ENCODE results near the gene ARMH1. TPM values are rescaled to one million over a fixed set of nuclear protein-coding genes. Genes with fewer than 3 reads are reported as not detected.

ARMH1 gene
- total and polyA plus RNA-seq, 2 donors (not counting 1 experiment from before 2014, with no cell fraction given) = 10.2 to 225 TPM

DNA sequence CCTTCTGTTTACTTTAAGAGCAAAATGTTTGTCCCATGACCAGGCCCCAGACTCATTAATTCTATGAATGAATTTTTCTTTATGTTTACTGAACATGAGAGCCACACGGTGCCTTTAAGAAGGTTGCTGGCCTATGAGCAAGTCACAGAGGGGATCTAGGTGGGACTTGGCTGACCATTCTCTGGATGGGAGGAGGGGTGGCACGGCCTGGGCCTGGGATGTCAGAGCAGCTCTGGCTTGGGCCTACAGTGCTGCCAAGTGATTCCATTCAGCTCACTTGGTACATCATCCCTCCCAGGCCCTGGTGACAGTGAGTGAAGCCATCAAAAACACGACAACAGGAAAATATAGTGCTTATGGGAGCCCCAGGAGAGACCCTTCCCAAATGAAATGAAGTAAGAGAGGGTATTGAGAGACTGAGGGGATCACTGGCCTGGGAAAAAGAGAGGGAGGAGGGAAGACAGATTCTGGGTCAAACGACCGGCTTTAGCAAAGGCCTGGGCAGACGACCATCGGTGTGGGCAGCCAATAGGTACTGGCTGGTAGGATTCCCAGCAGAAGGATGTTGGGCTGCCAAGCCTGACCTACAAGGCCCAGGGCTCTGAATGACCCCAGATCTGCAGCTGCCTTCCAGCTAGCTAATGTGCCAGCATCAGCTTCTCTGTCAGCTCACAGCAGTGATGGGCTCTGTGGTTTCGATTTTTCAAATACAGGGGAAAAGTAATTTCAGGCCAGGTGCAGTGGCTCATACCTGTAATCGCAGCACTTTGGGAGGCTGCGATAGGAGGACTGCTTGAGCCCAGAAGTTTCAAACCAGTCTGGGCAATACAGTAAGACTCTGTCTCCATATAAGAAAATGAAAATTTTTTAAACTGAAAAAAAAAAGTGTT lies 3.5 kb upstream of the ARMH1 start:
- no peaks in the 10 kb centered on the region for H3K9me3 Mint-ChIP-seq (ENCODE audit: insufficient read depth)
- 95% methylated on average over 7 of the region's 10 CpGs for WGBS (ENCODE audit: insufficient coverage)
- DNase-seq = no peak
- peaks cover 35% of the 10 kb centered on the region for H3K4me1 Mint-ChIP-seq
- H3K27ac ChIP-seq (ENCODE audit: low read length in 2 of 2) = no peak overlapping the region
- intact Hi-C loops (cut with micrococcal nuclease) = loop anchor here (5.0 kb wide), 1 partner anchor 51 kb away; no protein-coding TSS in a partner anchor
- no peak for ATAC-seq (ENCODE audit: low read depth)
- H3K4me3 Mint-ChIP-seq = no peak overlapping the region
- peaks cover 2% of the 10 kb centered on the region for H3K79me2 ChIP-seq (ENCODE audit: control insufficient read depth, insufficient read depth, low read length)
- TF ChIP-seq, protein P1, sequence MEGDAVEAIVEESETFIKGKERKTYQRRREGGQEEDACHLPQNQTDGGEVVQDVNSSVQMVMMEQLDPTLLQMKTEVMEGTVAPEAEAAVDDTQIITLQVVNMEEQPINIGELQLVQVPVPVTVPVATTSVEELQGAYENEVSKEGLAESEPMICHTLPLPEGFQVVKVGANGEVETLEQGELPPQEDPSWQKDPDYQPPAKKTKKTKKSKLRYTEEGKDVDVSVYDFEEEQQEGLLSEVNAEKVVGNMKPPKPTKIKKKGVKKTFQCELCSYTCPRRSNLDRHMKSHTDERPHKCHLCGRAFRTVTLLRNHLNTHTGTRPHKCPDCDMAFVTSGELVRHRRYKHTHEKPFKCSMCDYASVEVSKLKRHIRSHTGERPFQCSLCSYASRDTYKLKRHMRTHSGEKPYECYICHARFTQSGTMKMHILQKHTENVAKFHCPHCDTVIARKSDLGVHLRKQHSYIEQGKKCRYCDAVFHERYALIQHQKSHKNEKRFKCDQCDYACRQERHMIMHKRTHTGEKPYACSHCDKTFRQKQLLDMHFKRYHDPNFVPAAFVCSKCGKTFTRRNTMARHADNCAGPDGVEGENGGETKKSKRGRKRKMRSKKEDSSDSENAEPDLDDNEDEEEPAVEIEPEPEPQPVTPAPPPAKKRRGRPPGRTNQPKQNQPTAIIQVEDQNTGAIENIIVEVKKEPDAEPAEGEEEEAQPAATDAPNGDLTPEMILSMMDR (IDR thresholded peaks at IDR 0.05) = no peak
- TF ChIP-seq EZH2 (IDR thresholded peaks at IDR 0.05; ENCODE audit: borderline replicate concordance, insufficient read depth, low read depth, low read length, poor library complexity, severe bottlenecking) = no peak
- peaks cover 26 to 41% of the 10 kb centered on the region in 2 donors for H3K4me1 ChIP-seq (ENCODE audit: control insufficient read depth in 2 of 2, insufficient read depth in 2 of 2, low read length in 2 of 2)
- H3K27me3 ChIP-seq (replicated peaks in 1 of 4; ENCODE audit: control extremely low read depth in 1 of 4, control insufficient read depth in 3 of 4, insufficient read depth in 4 of 4, low read length in 3 of 4) = no peaks in the 10 kb centered on the region
- H3K27me3 Mint-ChIP-seq = no peaks in the 10 kb centered on the region
- CTCF ChIA-PET = interaction anchor here (0.6 to 1.3 kb wide), 4 partner anchors 12 to 66 kb away, joined by 3 to 5 read pairs (median 3); no protein-coding TSS in a partner anchor
- H3K9me3 ChIP-seq (ENCODE audit: control extremely low read depth in 1 of 3, control insufficient read depth in 2 of 3, insufficient read depth in 1 of 3, low read length in 2 of 3) = no peaks in the 10 kb centered on the region
- H3K27ac Mint-ChIP-seq = no peak overlapping the region
- POLR2A ChIA-PET = no interaction called here
- H3K36me3 ChIP-seq (replicated peaks in 1 of 2; ENCODE audit: control extremely low read depth in 1 of 2, control insufficient read depth in 1 of 2, extremely low read depth in 1 of 2, insufficient read depth in 2 of 2, low read length in 1 of 2) = no peaks in the 10 kb centered on the region
- H3K4me3 ChIP-seq (ENCODE audit: control extremely low read depth in 1 of 5, extremely low read depth in 1 of 5, insufficient read depth in 1 of 5, low read depth in 2 of 5, low read length in 4 of 5) = no peak overlapping the region
- no peak overlapping the region for H3K4me2 ChIP-seq (replicated peaks; ENCODE audit: low read depth, low read length, poor library complexity, severe bottlenecking)
- H3K9ac ChIP-seq (ENCODE audit: low read length) = no peak overlapping the region
- H2AFZ ChIP-seq (ENCODE audit: insufficient read depth, low read depth, low read length, poor library complexity, severe bottlenecking) = no peak overlapping the region
- H4K20me1 ChIP-seq (ENCODE audit: control insufficient read depth, insufficient read depth, low read length, poor library complexity, severe bottlenecking) = no peaks in the 10 kb centered on the region

All from B cell (primary cell).